Peyer's patch (tissue), 4 donors: ENCODE results near the gene STAP1. TPM values are rescaled to one million over a fixed set of nuclear protein-coding genes. Genes with fewer than 3 reads are reported as not detected.

Experiments used
- DNase-seq, 3 donors: peaks; one replicate each; pipeline ENCODE4 v3.0.0-alpha.2; 2017 to 2019
- H3K27ac ChIP-seq, 4 donors: fragments of 200-600 bp; sonication (generic); one replicate each; pipeline ENCODE4 v1.5.1; 2016 to 2019
- H3K27me3 ChIP-seq, 2 donors: fragments of 200-600 bp; sonication (generic); one replicate each; pipeline ENCODE4 v1.5.1; 2019
- H3K36me3 ChIP-seq, 3 donors: fragments of 200-600 bp; sonication (generic); one replicate each; pipeline ENCODE4 v1.5.1; 2016 to 2019
- H3K4me1 ChIP-seq, 4 donors: fragments of 200-600 bp; sonication (generic); one replicate each; pipeline ENCODE4 v1.5.1; 2016 to 2019
- H3K4me3 ChIP-seq, 4 donors: fragments of 200-600 bp; sonication (generic); 1 replicate in 3 of 4; 2 replicates in 1 of 4; pipeline ENCODE4 v1.5.1; 2016 to 2019; ENCODE audit warnings: mild to moderate bottlenecking in 1 of 4
- H3K9me3 ChIP-seq, 4 donors: fragments of 200-600 bp; sonication (generic); one replicate each; pipeline ENCODE4 v1.5.1; 2016 to 2019; ENCODE audit warnings: mild to moderate bottlenecking in 1 of 4
- CTCF ChIP-seq, 6 experiments: fragments of 450-650 bp in 4 of 6; fragments of 200-600 bp in 2 of 6; sonication (generic) in 1 of 6; IDR thresholded peaks; one replicate each; pipeline ENCODE4 v1.5.1; 2017 to 2019; ENCODE audit warnings: antibody characterized with exemption in 6 of 6, mild to moderate bottlenecking in 3 of 6, moderate library complexity in 1 of 6
- POLR2A ChIP-seq, 2 donors: fragments of 450-650 bp; IDR thresholded peaks; one replicate each; pipeline ENCODE4 v1.5.1; 2017; ENCODE audit warnings: antibody characterized with exemption in 2 of 2, mild to moderate bottlenecking in 2 of 2, moderate library complexity in 2 of 2
- small RNA-seq, 2 donors: library from RNA; depleted of rRNA; stranded (forward); fragments of <200 nt; gene quantifications; one replicate each; pipeline ENCODE3, GENCODE V24; 2016
- total RNA-seq, 4 donors: library from RNA; depleted of rRNA; stranded (reverse); fragments of >200 nt; gene quantifications; one replicate each; pipeline ENCODE4 v1.1.0, GENCODE V29; 2016

STAP1 gene
- total RNA-seq, 4 donors from 2014 or later: 1.5 to 13.2 TPM; not detected in 2

- no peaks in the 10 kb centered on the region for H3K27me3 ChIP-seq
- H3K36me3 ChIP-seq: peaks cover 0 to 39% (median 0%) of the 10 kb centered on the region in 3 donors
- no peak for TF ChIP-seq POLR2A (IDR thresholded peaks at IDR 0.05)
- no peak for TF ChIP-seq CTCF (IDR thresholded peaks at IDR 0.05)
- H3K27ac ChIP-seq: no peak overlapping the region
- H3K4me3 ChIP-seq: no peak overlapping the region
- no peaks in the 10 kb centered on the region for H3K4me1 ChIP-seq
- DNase-seq: no peak
- H3K9me3 ChIP-seq: no peaks in the 10 kb centered on the region
These were observed 79.6 kb downstream of the STAP1 start for GRCh38 chr4:67638136-67638535.

DNA sequence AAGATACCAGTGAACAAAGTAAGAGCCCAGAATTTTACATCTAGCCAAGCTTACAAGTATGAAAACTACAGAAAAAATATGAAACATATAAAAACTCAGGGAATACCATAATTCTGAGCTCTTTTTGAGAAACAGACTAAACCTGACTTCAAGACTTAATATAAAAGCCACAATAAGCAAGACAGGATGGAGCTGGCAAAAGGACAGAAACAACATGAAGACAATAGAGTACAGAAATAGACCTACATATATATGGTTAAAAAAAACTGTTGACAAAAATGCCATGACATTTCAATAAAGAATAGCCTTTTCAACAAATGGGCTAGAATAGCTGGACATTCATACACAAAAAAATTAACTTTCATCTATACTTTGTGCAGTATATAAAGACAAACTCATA lies 93.0 kb downstream of the STAP1 start:
- H3K9me3 ChIP-seq: no peaks in the 10 kb centered on the region
- H3K4me3 ChIP-seq: no peak overlapping the region
- peaks cover 0 to 24% (median 0%) of the 10 kb centered on the region in 3 donors for H3K36me3 ChIP-seq
- no peak for TF ChIP-seq POLR2A (IDR thresholded peaks at IDR 0.05)
- TF ChIP-seq CTCF (IDR thresholded peaks at IDR 0.05): no peak
- no peaks in the 10 kb centered on the region for H3K27me3 ChIP-seq
- no peaks in the 10 kb centered on the region for H3K4me1 ChIP-seq
- H3K27ac ChIP-seq: no peak overlapping the region
- no peak for DNase-seq

Small RNA genes within 50 kb of the gene (small RNA-seq; reads per million reads assigned to genes)
- 0 reads per million in 2 donors for gene AC096720.1

Other genes starting within 250 kb of the STAP1 start
- gene CENPC, start 13.2 kb upstream of the STAP1 start, total RNA-seq: 10 to 100 TPM; 26.3 to 99.0 (median 40.0) TPM
- 10 to 100 TPM; 18.1 to 69.7 (median 43.3) TPM for gene UBA6, start 142.4 kb downstream of the STAP1 start, total RNA-seq
- not detected for gene GNRHR, start 195.7 kb downstream of the STAP1 start, total RNA-seq